IPS-18c (cell line): ENCODE measurements around the gene CEP290.

ENCODE experiments used
- H3K4me3 ChIP-seq: 2 replicates; pipeline ENCODE4 v1.7.0; 2013; ENCODE audit warnings: low read depth, mild to moderate bottlenecking, low read length, moderate library complexity; ENCODE audit not compliant: insufficient read depth
- H3K9me3 ChIP-seq: one replicate; pipeline ENCODE4 v1.6.1; 2013; ENCODE audit warnings: mild to moderate bottlenecking, low read length, moderate library complexity; ENCODE audit not compliant: control insufficient read depth, insufficient read depth

The CEP290 gene

DNA sequence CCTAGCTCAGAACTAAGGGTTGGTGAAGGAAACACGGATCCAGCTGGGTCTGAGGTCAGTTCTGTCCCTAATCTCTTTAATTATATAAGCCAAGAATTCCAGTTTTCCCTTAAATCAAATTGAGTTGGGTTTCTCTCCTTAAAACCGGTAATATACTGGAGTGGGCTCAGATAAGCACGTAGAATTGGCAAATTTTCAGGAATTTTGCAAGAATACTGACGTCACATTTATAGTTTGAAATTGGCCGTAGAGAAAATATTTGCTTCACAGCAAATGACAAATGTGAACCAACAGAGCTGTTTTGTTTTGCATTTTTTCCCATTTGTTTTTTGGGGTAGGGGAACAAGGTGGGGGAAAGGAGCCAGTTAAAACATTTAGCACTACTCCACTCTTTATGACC, 130.1 kb downstream of the CEP290 start:
- Histone ChIP-seq H3K9me3 (no peaks in the 10 kb centered on the region), H3K4me3 (no peak overlapping the region)

DNA sequence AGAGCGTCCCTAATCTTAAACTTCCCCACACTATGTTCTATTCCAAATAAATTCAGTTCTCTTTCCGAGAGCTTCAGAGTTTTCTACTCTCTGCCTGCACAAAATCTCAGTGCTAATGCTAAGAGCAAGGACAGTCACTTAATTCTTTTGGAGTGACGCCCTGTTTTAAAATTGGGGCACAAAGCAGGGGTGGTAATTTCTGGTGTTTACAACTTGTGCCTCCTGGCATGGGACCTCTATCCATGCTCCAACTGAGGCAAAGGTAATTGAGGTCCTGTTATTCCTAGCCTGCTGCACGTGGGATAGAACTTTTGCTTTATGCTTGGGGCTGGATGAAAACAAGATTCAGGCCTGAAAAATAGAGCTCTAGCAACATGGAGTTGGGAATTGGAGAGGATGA, 135.5 kb downstream of the CEP290 start:
- Histone ChIP-seq H3K9me3 (peaks cover 2% of the 10 kb centered on the region), H3K4me3 (no peak overlapping the region)

DNA sequence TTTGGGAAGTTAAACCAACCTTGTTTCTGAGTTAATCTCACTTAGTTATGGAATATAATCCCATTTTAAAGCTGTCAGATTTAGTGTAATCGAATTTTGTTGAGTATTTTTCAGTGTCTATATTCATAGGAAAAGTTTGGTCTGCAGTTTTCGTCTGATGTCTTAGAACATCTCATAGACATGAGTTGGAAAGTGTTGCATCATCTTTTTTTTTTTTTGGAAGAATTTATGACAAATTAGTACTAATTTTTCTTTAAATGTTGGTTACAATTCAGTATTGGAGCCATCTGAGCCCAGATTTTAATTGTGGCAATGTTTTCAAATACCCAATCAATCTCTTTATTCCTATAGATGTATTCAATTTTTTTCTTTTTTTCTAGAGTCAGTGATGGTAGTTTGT, 140.6 kb downstream of the CEP290 start:
- peaks cover under 1% of the 10 kb centered on the region for H3K9me3 ChIP-seq
- H3K4me3 ChIP-seq: no peak overlapping the region
